K562 (cell line): ENCODE measurements around the gene DOK1. TPM values are rescaled to one million over a fixed set of nuclear protein-coding genes. Genes with fewer than 3 reads are reported as not detected.

ENCODE experiments used
- BCOR ChIP-seq: fragments of 450-650 bp; IDR thresholded peaks from 2 replicates; pipeline ENCODE4 v1.6.1; 2016
- BDP1 ChIP-seq: IDR thresholded peaks from 3 replicates; pipeline ENCODE4 v1.6.1; 2011; ENCODE audit not compliant: insufficient read length, insufficient read depth
- CCNT2 ChIP-seq: IDR thresholded peaks from 2 replicates; pipeline ENCODE4 v1.6.1; 2011; ENCODE audit warnings: borderline replicate concordance, low read depth, mild to moderate bottlenecking, moderate library complexity, mixed read lengths, low read length; ENCODE audit not compliant: insufficient read length; ENCODE audit errors: extremely low read depth
- DLX4 ChIP-seq: fragments of 250-450 bp; sonication (Bioruptor Pico); IDR thresholded peaks from 2 replicates; pipeline ENCODE4 v1.6.1; 2021; ENCODE audit warnings: mild to moderate bottlenecking
- HMGN3 ChIP-seq: IDR thresholded peaks from 2 replicates; pipeline ENCODE4 v1.6.1; 2011; ENCODE audit warnings: borderline replicate concordance, low read depth, mild to moderate bottlenecking, mixed read lengths, low read length; ENCODE audit not compliant: insufficient read length; ENCODE audit errors: extremely low read depth
- KHSRP ChIP-seq: fragments of 450-650 bp; IDR thresholded peaks from 2 replicates; pipeline ENCODE4 v1.6.1; 2017
- L3MBTL2 ChIP-seq: fragments of 450-650 bp; IDR thresholded peaks from 2 replicates; pipeline ENCODE4 v1.6.1; 2016; ENCODE audit warnings: mild to moderate bottlenecking, moderate library complexity
- MCM7 ChIP-seq, 2 experiments: fragments of 450-650 bp; IDR thresholded peaks; 2 replicates each; pipeline ENCODE4 v1.6.1; 2016 to 2018
- POLR2H ChIP-seq: IDR thresholded peaks from 2 replicates; pipeline ENCODE4 v1.6.1; 2016; ENCODE audit warnings: missing genetic modification characterization, low read depth, mild to moderate bottlenecking, control low read depth, missing compliant biosample characterization, moderate library complexity
- RBM39 ChIP-seq: fragments of 200-400 bp; formaldehyde crosslinking; optimal IDR thresholded peaks from 2 replicates; pipeline ENCODE3; 2018; ENCODE audit warnings: low read depth, low read length
- RFX7 ChIP-seq: fragments of 250-450 bp; sonication (Bioruptor Pico); IDR thresholded peaks from 2 replicates; pipeline ENCODE4 v1.5.1; 2021; ENCODE audit warnings: mild to moderate bottlenecking
- SMARCE1 ChIP-seq: fragments of 450-650 bp; IDR thresholded peaks from 2 replicates; pipeline ENCODE4 v1.7.1; 2016; ENCODE audit warnings: mild to moderate bottlenecking
- SP1 ChIP-seq: sonication (generic); formaldehyde crosslinking; IDR thresholded peaks from 2 replicates; pipeline ENCODE4 v1.8.1; 2022; ENCODE audit warnings: mild to moderate bottlenecking, missing genetic modification reagents
- SPI1 ChIP-seq: IDR thresholded peaks from 2 replicates; pipeline ENCODE4 v1.6.1; 2011; ENCODE audit warnings: low read depth, low read length, control low read depth, borderline replicate concordance
- STAT5A ChIP-seq: IDR thresholded peaks from 2 replicates; pipeline ENCODE4 v1.6.1; 2012; ENCODE audit warnings: low read length, inconsistent platforms, borderline replicate concordance
- VEZF1 ChIP-seq: fragments of 200-800 bp; sonication (Bioruptor generic); IDR thresholded peaks from 2 replicates; pipeline ENCODE4 v1.6.1; 2017; ENCODE audit warnings: missing genetic modification characterization, missing compliant biosample characterization
- ZBTB11 ChIP-seq, 3 experiments: fragments of 200-800 bp in 1 of 3; fragments of 250-450 bp in 1 of 3; fragments of 450-650 bp in 1 of 3; sonication (Bioruptor Pico) in 1 of 3; sonication (Bioruptor generic) in 1 of 3; formaldehyde crosslinking in 1 of 3; IDR thresholded peaks; 2 replicates each; pipeline versions ENCODE4 v1.6.1 to v1.8.0; 2016 to 2022; ENCODE audit warnings: mild to moderate bottlenecking in 2 of 3, missing genetic modification characterization in 2 of 3, missing compliant biosample characterization in 1 of 3, moderate library complexity in 1 of 3
- ZC3H4 ChIP-seq: sonication (generic); formaldehyde crosslinking; IDR thresholded peaks from 2 replicates; pipeline ENCODE4 v1.9.0; 2021; ENCODE audit warnings: missing genetic modification reagents, borderline replicate concordance
- ZNF143 ChIP-seq: sonication (generic); formaldehyde crosslinking; IDR thresholded peaks from 2 replicates; pipeline ENCODE4 v1.9.0; 2022; ENCODE audit warnings: mild to moderate bottlenecking, missing genetic modification reagents
- ZNF217 ChIP-seq: sonication (generic); formaldehyde crosslinking; IDR thresholded peaks from 2 replicates; pipeline ENCODE4 v1.8.0; 2022; ENCODE audit warnings: mild to moderate bottlenecking, missing genetic modification reagents
- ZNF23 ChIP-seq: fragments of 250-450 bp; sonication (Bioruptor Pico); IDR thresholded peaks from 2 replicates; pipeline ENCODE4 v1.4.0; 2020; ENCODE audit warnings: mild to moderate bottlenecking
- ZNF57 ChIP-seq: fragments of 450-650 bp; formaldehyde crosslinking; IDR thresholded peaks from 2 replicates; pipeline ENCODE4 v1.4.0; 2020; ENCODE audit warnings: mild to moderate bottlenecking, moderate library complexity
- ZNF586 ChIP-seq: fragments of 450-650 bp; formaldehyde crosslinking; conservative IDR thresholded peaks from 2 replicates; pipeline ENCODE4 v1.4.0; 2020; ENCODE audit warnings: mild to moderate bottlenecking, moderate library complexity
- polyA plus RNA-seq, 8 experiments: library from polyadenylated mRNA; depleted of rRNA in 4 of 8; stranded (reverse) in 5 of 8; unstranded in 3 of 8; fragments of >200 nt; fragmentation: Nextera tagmentation in 2 of 8; fragmentation: Illumina TruSeq in 1 of 8; extraction: Ambion mirVana in 2 of 8; extraction: Trizol in 1 of 8; gene quantifications; 2 replicates each; pipeline versions ENCODE4 v1.2.1 to v1.2.3, GENCODE V29; 2011 to 2014; ENCODE audit warnings: inconsistent platforms in 1 of 8, missing spikeins in 1 of 8
- total RNA-seq, 7 experiments: library from RNA; depleted of rRNA in 6 of 7; stranded (reverse); fragments of >200 nt in 6 of 7; fragmentation: Illumina TruSeq in 2 of 7; extraction: Trizol in 2 of 7; gene quantifications; 2 replicates each; pipeline versions ENCODE4 v1.2.1 to v1.2.3, GENCODE V29; 2011 to 2021; ENCODE audit warnings: low replicate concordance in 1 of 7

The DOK1 gene
- total and polyA plus RNA-seq, 9 of the 15 experiments (the other 6 are each of a cell fraction or from before 2014, with no cell fraction given) = 0.59 to 36.4 (median 16.1) TPM

- TF ChIP-seq CCNT2 = peak; percentile 13
- TF ChIP-seq L3MBTL2 = peak; percentile 70
- TF ChIP-seq ZNF143 (CRISPR knock-in tag) = no peak
- TF ChIP-seq ZNF586 (CRISPR knock-in tag) = no peak
- TF ChIP-seq DLX4 (CRISPR knock-in tag) = no peak
- TF ChIP-seq SMARCE1 = 0 out of 2 replicates have a peak, but pooled peaks have one; percentile 51
- no peak for TF ChIP-seq KHSRP
- TF ChIP-seq ZC3H4 (CRISPR knock-in tag) = no peak
- no peak for TF ChIP-seq BDP1
- no peak for TF ChIP-seq HMGN3
- no peak for TF ChIP-seq ZNF57 (CRISPR knock-in tag)
- 0 out of 6 replicates have a peak, but pooled peaks of 1 of the 3 experiments have one; percentile 54 for TF ChIP-seq ZBTB11 (CRISPR knock-in tag; IDR thresholded peaks at IDR 0.05)
- no peak for TF ChIP-seq SP1 (CRISPR knock-in tag)
- no peak for TF ChIP-seq BCOR
- TF ChIP-seq MCM7 (IDR thresholded peaks at IDR 0.05) = no peak
- no peak for TF ChIP-seq ZNF23 (CRISPR knock-in tag)
- no peak for TF ChIP-seq RBM39
- peak; percentile 59; the same call in 1 of the 2 replicates for TF ChIP-seq POLR2H (tag)
- TF ChIP-seq STAT5A = 0 out of 2 replicates have a peak, but pooled peaks have one; percentile 8
- peak; percentile 88; the same call in 1 of the 2 replicates for TF ChIP-seq SPI1
- TF ChIP-seq VEZF1 (CRISPR knock-in tag) = no peak
- no peak for TF ChIP-seq ZNF217 (CRISPR knock-in tag)
- TF ChIP-seq RFX7 (CRISPR knock-in tag) = no peak
Measured at GRCh38 chr2:74573747-74574562, 19.4 kb downstream of the DOK1 start (continued).
